ENCODE results near the gene MORN3.

DNA sequence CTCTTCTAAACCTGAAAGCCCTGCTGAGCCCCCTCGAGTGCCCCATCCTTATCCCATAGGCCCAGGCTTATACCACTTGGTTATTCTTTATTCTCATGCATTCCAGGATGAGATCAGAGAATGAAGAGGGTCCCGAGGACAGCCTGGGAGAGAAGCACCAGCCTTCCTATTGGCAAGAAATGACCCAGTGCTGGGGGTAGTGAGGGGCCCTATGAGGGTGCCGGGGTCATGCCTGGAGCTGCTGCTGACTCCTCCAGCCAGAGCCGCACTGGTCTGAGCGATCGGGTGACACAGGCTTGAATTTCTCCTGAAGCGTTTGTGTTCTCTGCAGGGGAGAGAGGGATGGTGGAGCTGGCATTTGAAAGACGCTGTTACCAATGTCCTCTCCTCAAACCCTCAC is 18.1 kb downstream of the MORN3 start:
- TF ChIP-seq, protein P1, sequence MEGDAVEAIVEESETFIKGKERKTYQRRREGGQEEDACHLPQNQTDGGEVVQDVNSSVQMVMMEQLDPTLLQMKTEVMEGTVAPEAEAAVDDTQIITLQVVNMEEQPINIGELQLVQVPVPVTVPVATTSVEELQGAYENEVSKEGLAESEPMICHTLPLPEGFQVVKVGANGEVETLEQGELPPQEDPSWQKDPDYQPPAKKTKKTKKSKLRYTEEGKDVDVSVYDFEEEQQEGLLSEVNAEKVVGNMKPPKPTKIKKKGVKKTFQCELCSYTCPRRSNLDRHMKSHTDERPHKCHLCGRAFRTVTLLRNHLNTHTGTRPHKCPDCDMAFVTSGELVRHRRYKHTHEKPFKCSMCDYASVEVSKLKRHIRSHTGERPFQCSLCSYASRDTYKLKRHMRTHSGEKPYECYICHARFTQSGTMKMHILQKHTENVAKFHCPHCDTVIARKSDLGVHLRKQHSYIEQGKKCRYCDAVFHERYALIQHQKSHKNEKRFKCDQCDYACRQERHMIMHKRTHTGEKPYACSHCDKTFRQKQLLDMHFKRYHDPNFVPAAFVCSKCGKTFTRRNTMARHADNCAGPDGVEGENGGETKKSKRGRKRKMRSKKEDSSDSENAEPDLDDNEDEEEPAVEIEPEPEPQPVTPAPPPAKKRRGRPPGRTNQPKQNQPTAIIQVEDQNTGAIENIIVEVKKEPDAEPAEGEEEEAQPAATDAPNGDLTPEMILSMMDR (IDR thresholded peaks at IDR 0.05; ENCODE audit: low read depth, low read length), result no peak
- no peak for TF ChIP-seq EZH2phosphoT487 (IDR thresholded peaks at IDR 0.05; ENCODE audit: low read depth)

All from OCI-LY3 (cell line).